Skeletal muscle satellite cell (primary cell): ENCODE measurements around the gene C1orf87. TPM values are rescaled to one million over a fixed set of nuclear protein-coding genes. Genes with fewer than 3 reads are reported as not detected.

Experiments
- H3K27me3 ChIP-seq: 2 replicates; pipeline ENCODE4 v1.7.0; 2013; ENCODE audit warnings: low read length; ENCODE audit not compliant: control insufficient read depth, insufficient read depth
- H3K36me3 ChIP-seq: 2 replicates; pipeline ENCODE4 v1.7.0; 2013; ENCODE audit warnings: mild to moderate bottlenecking, control low read depth, low read length; ENCODE audit not compliant: insufficient read depth
- H3K4me1 ChIP-seq: 2 replicates; pipeline ENCODE4 v1.7.0; 2013; ENCODE audit warnings: low read length; ENCODE audit not compliant: control insufficient read depth, insufficient read depth
- H3K4me2 ChIP-seq: 2 replicates; pipeline ENCODE4 v1.7.0; 2013; ENCODE audit warnings: mild to moderate bottlenecking, low read length
- H3K4me3 ChIP-seq: 2 replicates; pipeline ENCODE4 v1.7.0; 2013; ENCODE audit warnings: low read length
- H3K9ac ChIP-seq: 2 replicates; pipeline ENCODE4 v1.7.0; 2013; ENCODE audit warnings: mild to moderate bottlenecking, low read depth, low read length, moderate library complexity
- H3K9me3 ChIP-seq: replicated peaks from 2 replicates; pipeline ENCODE4 v1.7.0; 2013; ENCODE audit warnings: mild to moderate bottlenecking, control low read depth, low read length
- total RNA-seq: library from RNA; depleted of rRNA; stranded (reverse); fragments of >200 nt; gene quantifications from 2 replicates; pipeline ENCODE4 v1.2.3, GENCODE V29; 2012; rRNA removed

The C1orf87 gene, protein sequence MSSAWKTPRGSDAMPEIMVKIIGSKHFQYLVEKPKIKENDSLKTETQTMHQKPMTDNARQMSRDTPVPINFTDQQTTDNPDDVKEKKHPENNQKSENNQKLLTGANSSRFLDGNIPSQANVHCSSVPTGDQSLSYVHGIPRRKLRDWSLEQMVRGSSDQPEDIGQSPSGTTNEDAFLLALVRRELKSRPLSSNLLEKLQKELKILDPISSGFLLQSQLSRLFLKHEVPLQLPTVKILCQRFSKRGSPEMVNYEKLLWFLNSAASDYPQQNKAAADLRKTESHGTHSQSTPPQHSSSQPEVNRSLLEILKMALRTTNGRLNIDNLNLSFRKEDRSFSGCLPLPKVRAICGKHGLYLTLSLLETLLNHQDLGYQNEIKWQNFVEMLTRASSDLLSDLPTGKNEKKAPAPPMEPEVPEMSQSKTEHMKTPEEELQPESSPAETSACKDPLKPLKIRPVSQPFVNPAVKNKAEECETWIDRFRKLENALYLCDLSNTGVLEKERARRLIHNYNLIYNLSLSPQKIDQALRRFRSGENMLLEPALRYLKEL
- not detected in 2 replicates for total RNA-seq

DNA sequence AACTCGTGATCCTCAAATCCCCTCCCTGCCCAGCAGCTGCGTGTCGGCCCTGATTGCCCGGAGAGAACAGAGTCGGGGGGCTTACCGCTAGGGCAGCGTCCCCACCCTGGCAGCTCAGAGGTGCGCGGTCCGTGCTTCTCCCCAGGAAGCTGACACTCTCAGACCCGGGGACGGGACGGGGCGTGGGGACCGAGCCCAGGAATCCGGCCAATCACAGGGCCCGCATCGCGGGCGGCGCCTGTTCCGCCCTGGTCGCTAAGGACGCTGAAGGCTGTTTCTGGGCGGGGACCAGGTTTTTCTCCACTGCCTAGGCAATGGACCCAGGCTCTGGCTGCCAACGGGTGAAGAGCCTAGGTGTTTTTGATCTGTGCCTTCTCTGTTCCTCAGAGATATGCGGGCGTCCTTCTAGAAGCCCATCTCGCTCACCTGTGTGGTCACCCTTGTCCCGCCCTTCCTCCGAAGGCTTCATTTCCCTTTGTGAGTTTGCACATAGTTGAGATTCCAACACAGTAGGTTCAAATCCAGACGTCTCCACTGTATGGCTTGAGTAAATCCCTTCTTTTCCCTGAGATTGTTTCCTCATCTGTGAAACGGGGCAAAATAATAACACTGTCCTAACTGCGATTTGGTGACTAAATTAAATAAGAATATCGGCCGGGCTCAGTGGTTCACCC lies at the start of gene C1orf87:
TSS of gene C1orf87 (minus strand) at position 166 of the 674 bp plus-strand sequence. CDS start 1,127 bp downstream, outside the sequence.
- Histone ChIP-seq H3K4me3 (no peak within 1 kb of the TSS), H3K27me3 (peaks cover 8% of the 10 kb centered on the region), H3K4me2 (no peak within 1 kb of the TSS), H3K36me3 (no peaks in the 10 kb centered on the region), H3K9me3 (no peaks in the 10 kb centered on the region), H3K4me1 (peaks cover 10% of the 10 kb centered on the region), H3K9ac (no peak within 1 kb of the TSS)

DNA sequence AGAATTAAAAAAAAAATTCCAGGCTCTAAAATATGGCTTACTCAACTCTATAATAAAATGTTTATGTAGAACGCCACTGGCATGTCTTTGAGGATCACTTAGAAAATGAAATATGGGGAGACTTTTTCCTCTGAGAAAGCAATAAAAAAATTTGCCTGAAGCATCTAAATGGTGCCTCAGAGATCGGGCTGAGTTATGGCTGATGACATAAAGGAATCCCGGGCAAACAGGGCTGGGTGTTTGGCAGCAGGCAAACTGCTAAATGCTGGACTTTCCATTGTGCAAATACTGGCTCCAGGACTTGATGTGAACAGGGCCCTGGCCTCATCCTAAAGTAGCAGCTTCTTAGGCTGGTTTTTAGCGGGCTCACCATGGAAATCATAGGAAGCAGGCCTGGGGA lies 44.5 kb upstream of the C1orf87 start:
- Histone ChIP-seq H3K4me2 (no peak overlapping the region), H3K27me3 (no peaks in the 10 kb centered on the region)

DNA sequence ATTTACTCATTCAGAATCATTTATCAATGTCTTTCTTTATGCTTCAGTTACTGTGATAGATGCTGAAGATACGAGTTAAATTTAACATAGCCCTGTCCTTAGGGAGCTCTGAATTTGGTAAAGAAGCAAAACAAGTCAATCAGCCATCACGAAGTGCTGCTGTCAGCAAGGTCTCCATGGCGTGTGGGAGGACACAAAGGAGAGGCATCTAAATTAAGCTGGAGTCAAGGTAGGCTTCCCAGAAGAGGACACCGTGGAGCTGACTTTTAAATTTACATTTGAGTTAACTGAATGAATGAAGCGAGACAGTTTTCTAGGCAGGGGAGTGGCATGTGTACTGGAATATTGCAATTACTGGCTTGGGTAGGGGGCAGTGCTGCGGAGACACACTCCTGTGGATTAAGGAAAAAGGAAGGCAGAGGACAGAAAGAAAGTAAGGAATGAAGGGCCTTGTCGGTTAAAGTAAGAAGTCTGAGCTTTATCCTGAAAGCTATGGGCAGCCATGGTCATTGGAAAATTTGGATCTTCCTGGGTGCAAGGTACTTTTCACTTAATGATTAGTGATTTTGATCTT lies 41.3 kb upstream of the C1orf87 start:
- Histone ChIP-seq H3K36me3 (no peaks in the 10 kb centered on the region), H3K4me1 (no peaks in the 10 kb centered on the region), H3K9ac (no peak overlapping the region), H3K9me3 (no peaks in the 10 kb centered on the region), H3K4me3 (no peak overlapping the region), H3K4me2 (no peak overlapping the region), H3K27me3 (no peaks in the 10 kb centered on the region)

More for the DNA sequence above, 44.5 kb upstream of the C1orf87 start:
- Histone ChIP-seq H3K36me3 (no peaks in the 10 kb centered on the region), H3K4me3 (no peak overlapping the region), H3K4me1 (no peaks in the 10 kb centered on the region), H3K9me3 (no peaks in the 10 kb centered on the region), H3K9ac (no peak overlapping the region)

DNA sequence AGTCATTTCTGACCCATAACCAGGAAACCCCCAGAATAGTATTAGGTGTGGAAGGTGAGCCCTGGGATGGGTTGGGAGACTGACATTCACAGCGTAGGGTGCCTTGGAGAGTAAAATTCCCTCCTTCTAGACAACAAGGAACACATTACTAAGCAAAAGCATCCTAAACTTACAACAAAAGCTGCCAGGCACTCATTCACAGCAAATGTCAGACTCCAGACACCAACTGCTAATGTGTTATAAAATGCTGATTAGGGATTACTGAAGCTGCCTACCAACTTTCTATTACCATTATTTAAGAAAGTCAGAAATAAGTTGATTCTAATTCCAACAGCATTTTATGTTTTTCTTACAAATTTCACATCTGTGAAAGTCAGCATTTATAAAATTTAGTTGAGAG lies 40.0 kb upstream of the C1orf87 start:
- Histone ChIP-seq H3K36me3 (no peaks in the 10 kb centered on the region), H3K9me3 (no peaks in the 10 kb centered on the region), H3K4me1 (no peaks in the 10 kb centered on the region), H3K9ac (no peak overlapping the region), H3K27me3 (no peaks in the 10 kb centered on the region), H3K4me3 (no peak overlapping the region), H3K4me2 (no peak overlapping the region)

DNA sequence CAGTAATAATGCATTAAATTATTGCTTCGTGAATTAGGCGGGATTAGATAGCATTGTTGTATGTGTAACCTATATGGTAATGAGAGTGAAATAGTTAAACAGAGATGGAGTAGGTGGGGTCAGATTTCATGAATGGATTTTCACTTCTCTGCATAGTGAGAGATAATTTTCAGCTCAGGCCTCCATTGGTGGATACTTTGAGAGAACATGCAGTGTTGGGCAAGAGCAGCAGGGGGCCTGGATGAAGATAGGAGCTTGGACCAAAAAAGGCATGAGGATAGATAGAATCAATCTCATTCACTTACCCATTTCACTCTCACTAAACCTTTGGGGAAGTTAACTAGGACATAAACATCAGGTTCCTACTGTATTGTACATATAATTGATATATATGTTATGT lies 39.5 kb upstream of the C1orf87 start:
- Histone ChIP-seq H3K4me3 (no peak overlapping the region), H3K4me1 (no peaks in the 10 kb centered on the region), H3K9ac (no peak overlapping the region), H3K9me3 (no peaks in the 10 kb centered on the region), H3K4me2 (no peak overlapping the region), H3K36me3 (no peaks in the 10 kb centered on the region), H3K27me3 (no peaks in the 10 kb centered on the region)

DNA sequence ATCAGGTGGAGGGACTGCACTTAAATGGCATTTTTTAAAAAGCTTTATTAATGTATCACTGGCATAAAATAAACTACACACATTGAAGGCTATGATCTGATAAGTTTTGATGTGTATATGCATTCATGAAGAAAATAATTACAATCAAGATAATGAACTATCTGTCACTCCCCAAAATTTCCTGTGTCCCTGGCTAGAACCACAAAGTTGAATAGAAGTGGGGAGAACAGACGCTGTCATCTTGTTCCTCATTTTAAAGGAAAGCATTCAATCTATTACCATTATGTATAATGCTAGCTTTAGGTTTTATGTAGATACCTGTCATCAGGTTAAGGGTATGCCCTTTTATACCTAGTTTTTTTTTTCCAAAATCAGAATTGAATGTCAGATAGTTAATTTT lies 38.1 kb upstream of the C1orf87 start:
- no peaks in the 10 kb centered on the region for H3K36me3 ChIP-seq
- H3K27me3 ChIP-seq, result no peaks in the 10 kb centered on the region
- H3K9me3 ChIP-seq, result no peaks in the 10 kb centered on the region
- H3K9ac ChIP-seq, result no peak overlapping the region
- no peak overlapping the region for H3K4me2 ChIP-seq
- no peaks in the 10 kb centered on the region for H3K4me1 ChIP-seq
- no peak overlapping the region for H3K4me3 ChIP-seq

DNA sequence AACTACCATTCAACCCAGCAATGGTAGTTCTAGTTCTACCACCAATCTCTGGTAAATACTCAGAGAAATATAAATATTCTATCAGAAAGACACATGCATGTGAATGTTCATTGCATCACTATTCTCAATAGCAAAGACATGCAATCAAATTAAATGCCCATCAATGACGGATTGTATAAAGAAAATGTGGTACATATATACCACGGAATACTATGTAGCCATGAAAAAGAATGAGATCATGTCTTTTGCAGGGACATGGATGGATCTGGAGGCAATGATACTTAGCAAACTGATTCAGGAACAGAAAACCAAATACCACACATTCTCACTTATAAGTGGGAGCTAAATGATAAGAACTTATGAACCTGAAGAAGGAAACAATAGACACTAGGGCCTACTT lies 37.5 kb upstream of the C1orf87 start:
- Histone ChIP-seq H3K9me3 (no peaks in the 10 kb centered on the region), H3K4me1 (no peaks in the 10 kb centered on the region), H3K4me2 (no peak overlapping the region), H3K27me3 (no peaks in the 10 kb centered on the region), H3K36me3 (no peaks in the 10 kb centered on the region), H3K4me3 (no peak overlapping the region), H3K9ac (no peak overlapping the region)

DNA sequence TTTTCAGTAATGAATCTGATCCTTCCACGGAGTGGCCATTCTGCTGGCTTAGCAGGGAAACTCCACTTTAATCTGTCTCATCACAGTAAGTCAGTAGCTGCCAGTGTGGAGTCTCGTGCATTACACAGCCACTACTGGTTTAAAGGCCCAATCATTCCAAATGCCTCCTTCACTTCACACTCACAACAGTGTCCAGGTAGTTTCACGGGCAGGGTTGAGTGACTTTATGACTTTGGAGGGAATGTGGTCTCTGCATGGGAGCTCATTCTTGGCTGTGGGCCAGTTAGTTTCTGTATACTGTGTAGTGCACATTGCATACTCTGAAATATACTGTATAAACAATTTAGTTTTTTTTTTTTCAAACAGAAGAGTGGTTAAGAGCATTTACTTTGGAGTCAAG lies 34.6 kb upstream of the C1orf87 start:
- H3K9ac ChIP-seq, result no peak overlapping the region
- no peak overlapping the region for H3K4me3 ChIP-seq
- no peaks in the 10 kb centered on the region for H3K36me3 ChIP-seq
- no peaks in the 10 kb centered on the region for H3K4me1 ChIP-seq
- H3K4me2 ChIP-seq, result no peak overlapping the region
- H3K9me3 ChIP-seq, result no peaks in the 10 kb centered on the region
- H3K27me3 ChIP-seq, result no peaks in the 10 kb centered on the region

DNA sequence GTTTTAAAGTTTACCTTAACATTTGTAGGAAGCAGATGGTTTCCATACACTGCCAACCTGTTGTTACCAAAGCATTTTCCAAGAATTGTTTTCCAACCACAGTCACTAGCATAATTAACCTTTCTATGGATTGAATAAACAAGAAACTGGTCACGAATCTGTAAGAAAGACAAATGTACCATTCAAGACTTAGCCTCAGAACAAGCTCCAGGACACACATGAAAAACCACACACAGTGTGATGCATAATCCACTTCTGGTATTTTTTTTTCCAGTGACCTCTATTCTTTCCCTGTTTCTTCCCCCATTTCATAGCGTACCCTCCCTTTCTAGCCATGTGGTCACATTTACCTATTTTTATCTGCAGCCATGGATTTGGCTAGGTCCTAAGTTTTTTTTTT lies 29.6 kb upstream of the C1orf87 start:
- Histone ChIP-seq H3K9ac (no peak overlapping the region), H3K4me1 (no peaks in the 10 kb centered on the region), H3K4me2 (no peak overlapping the region), H3K27me3 (no peaks in the 10 kb centered on the region), H3K36me3 (no peaks in the 10 kb centered on the region), H3K4me3 (no peak overlapping the region), H3K9me3 (no peaks in the 10 kb centered on the region)

DNA sequence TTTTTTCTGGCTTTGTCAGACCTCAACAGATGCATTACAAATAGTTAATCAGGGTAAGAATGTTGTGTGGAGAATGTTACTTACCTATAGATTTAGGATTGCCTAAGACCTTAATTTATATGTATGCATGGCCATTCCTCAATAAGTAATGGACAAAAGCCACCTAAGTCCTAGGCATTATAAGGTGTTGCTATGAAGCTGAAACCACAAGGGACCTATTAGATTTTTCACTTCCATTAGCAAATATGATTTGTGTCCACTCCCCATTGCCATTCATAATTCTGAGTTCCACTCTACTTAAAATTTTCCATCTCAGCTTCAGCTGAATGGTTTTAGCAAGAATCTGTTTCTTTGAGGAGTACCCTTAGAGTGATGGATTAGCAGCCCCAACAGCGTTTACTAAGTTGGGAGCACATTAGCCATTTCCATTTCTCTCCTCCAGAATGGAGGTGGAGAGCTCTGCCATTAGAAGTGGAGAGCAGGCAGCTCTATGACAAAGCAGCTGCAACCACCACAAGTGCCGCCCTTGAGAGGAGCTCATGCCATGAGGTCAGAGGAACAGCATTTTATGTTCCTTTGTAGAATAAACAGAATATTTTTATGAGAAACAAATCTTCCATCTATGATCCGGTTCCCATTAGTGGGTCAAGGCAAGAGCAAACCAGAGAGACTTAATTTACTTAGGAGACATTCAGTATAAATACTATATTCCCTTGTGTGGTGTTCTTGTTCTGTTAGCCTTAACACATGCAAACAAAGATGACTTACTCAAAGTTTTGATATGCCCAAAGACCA lies 28.9 kb upstream of the C1orf87 start:
- Histone ChIP-seq H3K27me3 (no peaks in the 10 kb centered on the region), H3K9ac (no peak overlapping the region), H3K4me3 (no peak overlapping the region), H3K4me2 (no peak overlapping the region), H3K4me1 (no peaks in the 10 kb centered on the region), H3K9me3 (no peaks in the 10 kb centered on the region), H3K36me3 (no peaks in the 10 kb centered on the region)

DNA sequence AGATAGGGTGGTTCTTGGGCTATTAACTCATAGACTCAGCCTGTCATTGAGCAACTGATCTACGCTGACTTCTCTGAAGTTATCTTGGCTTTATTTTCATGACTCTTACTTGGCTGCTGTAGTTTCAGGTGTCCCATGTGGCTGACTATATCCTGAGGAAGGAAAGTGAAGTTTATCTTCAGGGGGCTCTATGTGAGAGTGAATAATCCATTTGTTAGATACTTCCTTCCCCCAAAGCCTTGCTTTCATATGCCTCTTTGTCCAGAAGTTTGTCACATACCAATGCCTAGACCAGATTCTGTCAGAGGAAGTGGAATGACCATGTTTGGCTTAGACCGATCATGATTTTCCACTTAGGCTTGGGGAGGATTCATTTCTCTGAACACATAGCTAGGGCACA lies 27.9 kb upstream of the C1orf87 start:
- Histone ChIP-seq H3K4me1 (no peaks in the 10 kb centered on the region), H3K9me3 (no peaks in the 10 kb centered on the region), H3K36me3 (no peaks in the 10 kb centered on the region), H3K9ac (no peak overlapping the region), H3K27me3 (no peaks in the 10 kb centered on the region), H3K4me2 (no peak overlapping the region), H3K4me3 (no peak overlapping the region)
